Prostate gland (tissue), 2 donors: ENCODE results near the gene C2CD4B. TPM values are rescaled to one million over a fixed set of nuclear protein-coding genes. Genes with fewer than 3 reads are reported as not detected.

ENCODE experiments used
- DNase-seq: peaks from one replicate; pipeline ENCODE4 v3.0.0-alpha.2; 2019; ENCODE audit warnings: low spot score
- H3K27ac ChIP-seq, 2 donors: fragments of 200-600 bp; sonication (generic); 2 replicates each; pipeline ENCODE4 v1.5.1; 2017 to 2019
- H3K27me3 ChIP-seq: fragments of 200-600 bp; sonication (generic); replicated peaks from 2 replicates; pipeline ENCODE4 v1.5.1; 2019; ENCODE audit not compliant: insufficient read depth
- H3K36me3 ChIP-seq, 2 donors: fragments of 200-600 bp; sonication (generic); 1 replicate in 1 of 2; 2 replicates in 1 of 2; pipeline versions ENCODE4 v1.5.1 to v1.8.1; 2017 to 2019
- H3K4me1 ChIP-seq: fragments of 200-600 bp; sonication (generic); replicated peaks from 2 replicates; pipeline ENCODE4 v1.5.1; 2019
- H3K4me3 ChIP-seq, 2 donors: fragments of 200-600 bp; sonication (generic); 2 replicates each; pipeline ENCODE4 v1.5.1; 2017 to 2019
- H3K9me3 ChIP-seq: fragments of 200-600 bp; sonication (generic); 2 replicates; pipeline ENCODE4 v1.5.1; 2017
- CTCF ChIP-seq, 4 experiments: fragments of 200-600 bp in 2 of 4; fragments of 450-650 bp in 2 of 4; sonication (generic) in 2 of 4; IDR thresholded peaks; 1 replicate in 3 of 4; 2 replicates in 1 of 4; pipeline ENCODE4 v1.5.1; 2016 to 2019; ENCODE audit warnings: antibody characterized with exemption in 4 of 4, mild to moderate bottlenecking in 2 of 4, moderate library complexity in 2 of 4
- POLR2A ChIP-seq: fragments of 450-650 bp; IDR thresholded peaks from one replicate; pipeline ENCODE4 v1.6.1; 2016; ENCODE audit warnings: antibody characterized with exemption, mild to moderate bottlenecking
- POLR2AphosphoS5 ChIP-seq: sonication (generic); formaldehyde crosslinking; IDR thresholded peaks from one replicate; pipeline ENCODE4 v1.6.1; 2017; ENCODE audit warnings: antibody characterized with exemption
- WGBS: methylation state at CpG from one replicate; pipeline ENCODE4 v1.1.5; 2018; 5-methylcytosine and 5-hydroxymethylcytosine counted together
- intact Hi-C: fragments of 100-400 bp; cut with DNase I; formaldehyde crosslinking; loops from one replicate; pipeline ENCODE4 v1.14.2; 2022
- total RNA-seq, 2 donors: library from RNA; depleted of rRNA; stranded (reverse); fragments of >200 nt; gene quantifications; one replicate each; pipeline ENCODE4 v1.1.0, GENCODE V29; 2016

The C2CD4B gene
- total RNA-seq, 2 donors from 2014 or later: 1.2 to 3.2 TPM

- Histone ChIP-seq H3K9me3 (no peaks in the 10 kb centered on the region), H3K36me3 (no peaks in the 10 kb centered on the region), H3K4me3 (no peak overlapping the region), H3K27ac (no peak overlapping the region), H3K4me1 (no peaks in the 10 kb centered on the region), H3K27me3 (no peaks in the 10 kb centered on the region)
- DNase-seq: no peak
- WGBS: 95% methylated on average over 5 of the region's 5 CpGs
- intact Hi-C loops: no loop called here
- TF ChIP-seq POLR2AphosphoS5 (no peak), CTCF (IDR thresholded peaks at IDR 0.05) (no peak), POLR2A (no peak)
Observed at GRCh38 chr15:62147551-62147950, 17.5 kb downstream of the C2CD4B start.

GRCh38 chr15:62147149-62147548 is 17.9 kb downstream of the C2CD4B start:
- intact Hi-C loops: no loop called here
- no peak overlapping the region for H3K27ac ChIP-seq
- no peaks in the 10 kb centered on the region for H3K9me3 ChIP-seq
- DNase-seq: no peak
- 94% methylated on average over 3 of the region's 3 CpGs for WGBS
- H3K4me3 ChIP-seq: no peak overlapping the region
- H3K4me1 ChIP-seq: peaks cover 3% of the 10 kb centered on the region
- H3K27me3 ChIP-seq: no peaks in the 10 kb centered on the region
- TF ChIP-seq POLR2AphosphoS5: no peak
- H3K36me3 ChIP-seq: no peaks in the 10 kb centered on the region

- H3K4me1 ChIP-seq: peaks cover 4% of the 10 kb centered on the region
- peak; percentile 21 for TF ChIP-seq POLR2AphosphoS5
- TF ChIP-seq CTCF (IDR thresholded peaks at IDR 0.05): no peak
- H3K36me3 ChIP-seq: no peaks in the 10 kb centered on the region
- no peak for DNase-seq
- no peaks in the 10 kb centered on the region for H3K27me3 ChIP-seq
- intact Hi-C loops: no loop called here
- H3K9me3 ChIP-seq: no peaks in the 10 kb centered on the region
- H3K4me3 ChIP-seq: no peak overlapping the region
- WGBS: 77% methylated on average over 10 of the region's 10 CpGs
- no peak overlapping the region for H3K27ac ChIP-seq
Observed at GRCh38 chr15:62145015-62145735, 19.9 kb downstream of the C2CD4B start.

- no peak overlapping the region for H3K27ac ChIP-seq
Observed at GRCh38 chr15:62142736-62143135, 22.3 kb downstream of the C2CD4B start.

More at GRCh38 chr15:62142736-62143135, 22.3 kb downstream of the C2CD4B start:
- no peaks in the 10 kb centered on the region for H3K36me3 ChIP-seq
- intact Hi-C loops: no loop called here
- peaks cover 4% of the 10 kb centered on the region for H3K4me1 ChIP-seq
- 82% methylated on average over 3 of the region's 3 CpGs for WGBS
- no peak overlapping the region for H3K4me3 ChIP-seq
- H3K9me3 ChIP-seq: no peaks in the 10 kb centered on the region
- no peaks in the 10 kb centered on the region for H3K27me3 ChIP-seq
- TF ChIP-seq CTCF (IDR thresholded peaks at IDR 0.05) (peak in 1 of 4 experiments; percentile 13), POLR2AphosphoS5 (no peak), POLR2A (no peak)
- no peak for DNase-seq
